Hematopoietic multipotent progenitor cell (in vitro differentiated cells): ENCODE measurements around the gene SUPT6H. TPM values are rescaled to one million over a fixed set of nuclear protein-coding genes. Genes with fewer than 3 reads are reported as not detected.
"Not testable (repeated sequence)": the region's sequence is repeated elsewhere in the genome, so short reads cannot be mapped to it uniquely, and the experiment has no call there.

Source experiments
- DNase-seq, 3 donors: peaks; one replicate each; pipeline ENCODE4 v3.0.0-alpha.2; 2011 to 2015; ENCODE audit warnings: low read depth in 2 of 3, low spot score in 2 of 3
- total RNA-seq: library from RNA; depleted of rRNA; stranded (reverse); fragments of >200 nt; gene quantifications from one replicate; pipeline ENCODE4 v1.2.3, GENCODE V29; 2012

SUPT6H gene
- total RNA-seq, 1 donor: 61.9 TPM

- DNase-seq: no peak
These were observed 72.8 kb downstream of the SUPT6H start for GRCh38 chr17:28734712-28735241.

GRCh38 chr17:28735242-28735722, 73.3 kb downstream of the SUPT6H start:
- no peak for DNase-seq

DNA sequence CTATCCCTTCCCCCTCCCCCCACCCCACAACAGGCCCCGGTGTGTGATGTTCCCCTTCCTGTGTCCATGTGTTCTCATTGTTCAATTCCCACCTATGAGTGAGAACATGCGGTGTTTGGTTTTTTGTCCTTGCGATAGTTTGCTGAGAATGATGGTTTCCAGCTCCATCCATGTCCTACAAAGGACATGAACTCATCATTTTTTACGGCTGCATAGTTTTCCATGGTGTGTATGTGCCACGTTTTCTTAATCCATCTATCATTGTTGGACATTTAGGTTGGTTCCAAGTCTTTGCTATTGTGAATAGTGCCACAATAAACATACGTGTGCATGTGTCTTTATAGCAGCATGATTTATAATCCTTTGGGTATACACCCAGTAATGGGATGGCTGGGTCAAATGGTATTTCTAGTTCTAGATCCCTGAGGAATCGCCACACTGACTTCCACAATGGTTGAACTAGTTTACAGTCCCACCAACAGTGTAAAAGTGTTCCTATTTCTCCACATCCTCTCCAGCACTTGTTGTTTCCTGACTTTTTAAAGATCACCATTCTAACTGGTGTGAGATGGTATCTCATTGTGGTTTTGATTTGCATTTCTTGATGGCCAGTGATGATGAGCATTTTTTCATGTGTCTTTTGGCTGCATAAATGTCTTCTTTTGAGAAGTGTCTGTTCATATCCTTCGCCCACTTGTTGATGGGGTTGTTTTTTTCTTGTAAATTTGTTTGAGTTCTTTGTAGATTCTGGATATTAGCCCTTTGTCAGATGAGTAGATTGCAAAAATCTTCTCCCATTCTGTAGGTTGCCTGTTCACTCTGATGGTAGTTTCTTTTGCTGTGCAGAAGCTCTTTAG, 74.1 kb downstream of the SUPT6H start:
- not testable (repeated sequence) for DNase-seq

- no peak for DNase-seq
These were observed 75.3 kb downstream of the SUPT6H start for GRCh38 chr17:28737316-28737715.

GRCh38 chr17:28737770-28738679, 76.0 kb downstream of the SUPT6H start:
- no peak for DNase-seq

DNA sequence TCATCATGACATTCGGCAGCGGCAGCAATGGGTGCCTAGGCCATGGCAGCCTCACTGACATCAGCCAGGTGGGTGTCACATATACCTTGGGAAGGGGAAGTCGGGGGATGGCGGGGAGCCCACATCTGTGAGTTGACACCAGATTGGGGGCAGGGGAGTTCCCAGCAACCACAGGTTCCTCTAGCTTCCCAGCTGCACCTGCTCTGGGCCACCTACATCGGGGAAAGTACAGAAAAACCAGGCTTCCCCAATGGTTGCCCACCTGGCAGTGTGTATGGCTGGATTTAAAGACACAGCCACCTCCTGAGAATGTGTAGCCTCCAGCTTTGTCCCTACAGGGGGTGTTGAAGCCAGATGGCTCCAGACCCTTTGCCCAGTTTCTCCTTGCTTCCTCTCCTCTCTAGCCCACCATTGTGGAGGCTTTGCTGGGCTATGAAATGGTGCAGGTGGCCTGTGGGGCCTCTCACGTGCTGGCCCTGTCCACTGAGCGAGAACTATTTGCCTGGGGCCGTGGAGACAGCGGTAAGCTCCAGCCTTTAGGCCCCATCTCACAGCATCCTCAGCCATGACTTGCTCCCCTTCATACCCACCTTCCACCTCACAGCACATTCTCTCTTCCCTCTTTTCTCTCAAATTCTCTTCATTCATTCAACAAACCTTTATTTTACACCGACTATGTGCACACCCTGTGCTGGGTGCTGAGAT, 76.8 kb downstream of the SUPT6H start:
- DNase-seq: peak in 2 of 3 donors; percentile 78 to 84

GRCh38 chr17:28740406-28741357, 78.7 kb downstream of the SUPT6H start:
- no peak for DNase-seq

DNA sequence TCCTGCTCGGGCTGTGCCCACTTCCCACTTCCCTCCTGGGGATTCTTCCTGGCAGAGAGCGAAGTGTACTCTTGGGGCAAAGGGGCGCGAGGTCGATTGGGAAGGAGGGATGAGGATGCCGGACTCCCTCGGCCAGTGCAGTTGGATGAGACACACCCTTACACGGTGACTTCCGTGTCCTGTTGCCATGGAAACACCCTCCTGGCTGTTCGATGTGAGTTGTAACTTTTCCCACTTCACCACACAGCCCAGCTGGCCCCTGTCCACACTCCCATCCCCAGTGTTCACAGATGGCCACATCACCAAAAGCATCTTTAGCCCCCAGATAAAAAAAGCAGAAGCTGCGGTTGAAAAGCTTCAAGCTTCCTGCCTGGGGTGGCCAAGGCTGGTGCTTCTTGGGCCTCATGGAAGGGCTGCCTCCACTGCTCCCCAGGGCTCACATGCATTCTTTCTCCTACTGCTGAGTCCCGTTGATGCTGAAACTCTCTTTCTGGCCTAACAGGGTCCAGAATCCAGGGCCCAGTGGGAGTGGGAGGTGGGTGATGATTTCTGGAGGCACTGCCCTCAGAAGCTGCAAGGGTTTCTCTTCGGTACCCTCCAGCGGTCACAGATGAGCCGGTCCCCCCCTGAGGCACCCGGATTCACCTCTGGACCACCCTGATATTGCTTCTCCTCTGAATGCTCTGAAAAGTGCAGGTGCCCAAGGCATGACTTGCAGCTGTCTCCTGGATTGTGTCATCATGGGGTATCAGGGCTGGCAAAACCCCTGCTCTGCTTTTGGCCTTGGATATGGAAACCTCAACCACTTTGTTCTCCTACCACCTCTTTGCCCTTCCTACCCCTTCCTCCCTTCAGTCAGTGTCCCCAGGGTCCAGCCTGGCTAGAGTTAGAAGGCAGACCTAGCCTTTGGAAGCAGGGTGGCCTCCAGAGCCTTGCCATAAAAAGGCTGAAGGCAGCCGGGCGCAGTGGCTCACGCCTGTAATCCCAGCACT, 79.6 kb downstream of the SUPT6H start:
- peak in 2 of 3 donors; percentile 91 to 98 for DNase-seq

GRCh38 chr17:28743243-28744103, 81.5 kb downstream of the SUPT6H start, which contains the start of gene TRAF4:
Gene TRAF4, plus strand, starts transcription at chr17:28744011. Its CDS starts 102 bp downstream, at chr17:28744113.
- DNase-seq: peak; percentile 67 to 86 (median 84)

DNA sequence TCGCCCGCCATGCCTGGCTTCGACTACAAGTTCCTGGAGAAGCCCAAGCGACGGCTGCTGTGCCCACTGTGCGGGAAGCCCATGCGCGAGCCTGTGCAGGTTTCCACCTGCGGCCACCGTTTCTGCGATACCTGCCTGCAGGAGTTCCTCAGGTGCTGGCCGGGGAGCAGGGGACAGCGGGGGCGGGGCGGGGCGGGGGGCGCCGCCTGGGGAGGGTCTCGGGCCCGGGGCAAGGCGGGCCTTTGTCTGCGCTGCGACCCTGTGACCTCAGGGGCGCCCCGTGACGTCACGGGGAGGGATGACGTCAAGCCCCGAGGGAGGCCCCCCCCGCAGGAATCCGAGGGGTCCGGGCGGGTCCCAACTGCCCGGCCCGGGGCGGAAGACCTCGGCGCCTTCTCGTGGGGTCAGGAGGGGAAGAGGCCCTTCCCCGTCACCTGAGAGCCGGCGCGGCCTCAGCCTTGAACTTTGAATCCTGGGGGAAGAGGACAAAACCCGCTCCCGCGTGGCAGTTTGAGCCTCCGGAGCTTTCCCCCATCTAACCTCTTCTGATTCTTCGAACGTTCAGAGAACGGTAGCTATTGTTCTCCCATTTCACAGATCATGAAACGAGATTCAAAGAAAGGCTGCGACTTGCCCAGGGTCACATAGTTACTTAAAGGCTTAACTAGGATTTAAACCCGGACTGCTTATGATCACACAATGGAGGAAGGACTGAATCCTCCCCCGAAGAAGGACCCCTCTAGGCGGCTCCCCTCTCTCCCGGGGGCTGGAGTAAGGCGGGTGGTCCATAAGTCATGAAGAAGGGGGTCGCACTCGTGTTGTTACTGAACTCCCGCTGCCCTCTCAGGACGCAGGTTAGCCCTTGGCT, 82.3 kb downstream of the SUPT6H start:
- DNase-seq: peak in 2 of 3 donors; percentile 44 to 58

DNA sequence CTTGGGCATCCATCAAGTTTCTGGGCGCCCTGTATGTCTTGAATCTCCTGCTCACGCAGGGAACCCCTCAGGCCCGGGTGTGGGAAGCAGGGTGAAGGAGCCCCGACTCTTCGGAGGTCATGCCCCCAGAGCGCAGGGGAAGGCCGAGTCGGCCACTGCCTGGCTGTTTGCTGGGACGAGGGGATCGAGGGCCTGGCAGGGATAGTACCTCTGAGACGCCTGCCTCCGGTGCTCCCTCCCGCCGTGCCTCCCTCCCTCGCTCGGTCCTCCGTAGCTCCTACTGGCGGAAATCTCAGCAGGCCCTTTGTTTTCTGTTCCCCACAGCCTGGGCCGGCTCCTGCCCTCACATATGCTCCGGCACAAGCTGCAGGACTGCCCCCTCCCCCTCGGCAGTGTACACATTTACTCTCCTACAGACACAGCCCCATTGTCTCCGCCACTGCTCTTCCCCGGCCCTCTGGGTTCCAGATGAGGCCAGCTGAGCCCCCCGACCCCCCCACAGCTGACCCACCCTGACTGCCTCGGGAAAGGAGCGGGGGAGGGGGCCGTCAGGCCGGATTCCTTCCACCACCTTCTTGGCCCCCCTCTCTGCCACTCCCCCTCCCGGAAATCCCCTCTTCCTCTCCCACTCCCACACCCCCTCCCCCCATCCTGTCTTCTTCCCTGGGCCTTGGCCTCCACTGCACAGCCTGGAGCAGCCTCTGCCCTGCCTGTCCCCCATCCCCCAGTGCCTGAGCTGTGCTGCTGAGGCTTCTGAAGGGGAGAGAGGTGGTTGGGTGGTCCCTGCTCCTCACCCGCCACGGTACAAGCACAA, 83.2 kb downstream of the SUPT6H start:
- no peak for DNase-seq

GRCh38 chr17:28745786-28746411, 83.9 kb downstream of the SUPT6H start:
- DNase-seq: no peak

GRCh38 chr17:28746611-28747050, 84.6 kb downstream of the SUPT6H start:
- DNase-seq: no peak

GRCh38 chr17:28747051-28747691, 85.2 kb downstream of the SUPT6H start:
- no peak for DNase-seq
